T1000 (cell line): Measurements from ENCODE around the gene ZMYND8.
"Not testable (repeated sequence)": the region's sequence is repeated elsewhere in the genome, so short reads cannot be mapped to it uniquely, and the experiment has no call there.

Experiments used
- DNase-seq: peaks from one replicate; lab custom pipeline; 2025; ENCODE audit warnings: mixed read lengths; lab: John Stamatoyannopoulos, UW

ZMYND8 gene

GRCh38 chr20:47286681-47287080 lies 69.8 kb downstream of the ZMYND8 start:
- no peak for DNase-seq

GRCh38 chr20:47285189-47285588 lies 71.3 kb downstream of the ZMYND8 start:
- DNase-seq, result no peak

GRCh38 chr20:47284373-47284772 lies 72.1 kb downstream of the ZMYND8 start:
- no peak for DNase-seq

- no peak for DNase-seq
Observed at GRCh38 chr20:47283411-47283810, 73.1 kb downstream of the ZMYND8 start.

- no peak for DNase-seq
Observed at GRCh38 chr20:47282864-47283263, 73.6 kb downstream of the ZMYND8 start.

- no peak for DNase-seq
Observed at GRCh38 chr20:47281376-47281775, 75.1 kb downstream of the ZMYND8 start.

- DNase-seq, result no peak
Observed at GRCh38 chr20:47280668-47281067, 75.8 kb downstream of the ZMYND8 start.

GRCh38 chr20:47280228-47280627 lies 76.3 kb downstream of the ZMYND8 start:
- no peak for DNase-seq

- no peak for DNase-seq
Observed at GRCh38 chr20:47278907-47279348, 77.6 kb downstream of the ZMYND8 start.

- not testable (repeated sequence) for DNase-seq
Observed at GRCh38 chr20:47277535-47277872, 79.0 kb downstream of the ZMYND8 start.

- DNase-seq, result peak; percentile 21
Observed at GRCh38 chr20:47276851-47277534, 79.5 kb downstream of the ZMYND8 start.

- DNase-seq, result no peak
Observed at GRCh38 chr20:47276251-47276650, 80.2 kb downstream of the ZMYND8 start.

GRCh38 chr20:47275548-47275947 lies 81.0 kb downstream of the ZMYND8 start:
- no peak for DNase-seq

GRCh38 chr20:47274401-47275108 lies 81.9 kb downstream of the ZMYND8 start:
- DNase-seq, result peak; percentile 48

GRCh38 chr20:47273591-47274235 lies 82.8 kb downstream of the ZMYND8 start:
- no peak for DNase-seq

GRCh38 chr20:47272893-47273590 lies 83.5 kb downstream of the ZMYND8 start:
- peak; percentile 42 for DNase-seq

GRCh38 chr20:47271046-47271615 lies 85.4 kb downstream of the ZMYND8 start:
- no peak for DNase-seq

GRCh38 chr20:47269309-47270165 lies 87.0 kb downstream of the ZMYND8 start:
- no peak for DNase-seq

- no peak for DNase-seq
Observed at GRCh38 chr20:47267621-47268020, 88.9 kb downstream of the ZMYND8 start.

GRCh38 chr20:47266847-47267515 lies 89.5 kb downstream of the ZMYND8 start:
- DNase-seq, result no peak

GRCh38 chr20:47265984-47266383 lies 90.5 kb downstream of the ZMYND8 start:
- no peak for DNase-seq
